ENCODE results near the gene CBLB.

GRCh38 chr3:105639131-105639530 is 229.7 kb downstream of the CBLB start:
- TF ChIP-seq CTCF (conservative IDR thresholded peaks at IDR 0.05; ENCODE audit: low read length) (no peak), EZH2phosphoT487 (IDR thresholded peaks at IDR 0.05; ENCODE audit: borderline replicate concordance, low read depth, low read length) (no peak)

Measured in OCI-LY7 (cell line).